Neural cell (in vitro differentiated cells): ENCODE data around the gene FCRL6. TPM values are rescaled to one million over a fixed set of nuclear protein-coding genes. Genes with fewer than 3 reads are reported as not detected.

Experiments used
- H2AFZ ChIP-seq: fragments of 200-600, 300-800 bp; sonication (generic), shearing (Covaris generic); 2 replicates; pipeline ENCODE4 v1.6.0; 2014; ENCODE audit warnings: low read depth, mild to moderate bottlenecking, antibody characterized with exemption, low read length, moderate library complexity
- H3F3A ChIP-seq: fragments of 200-600 bp; shearing (Covaris generic); 2 replicates; pipeline ENCODE4 v1.6.1; 2016; ENCODE audit warnings: mild to moderate bottlenecking, moderate library complexity, mixed read lengths, antibody characterized with exemption, low read length; ENCODE audit not compliant: insufficient read depth, poor library complexity, severe bottlenecking
- H3K27ac ChIP-seq: fragments of 200-600, 300-800 bp; sonication (generic), shearing (Covaris generic); 2 replicates; pipeline ENCODE4 v1.5.1; 2014; ENCODE audit warnings: mild to moderate bottlenecking, low read length, moderate library complexity
- H3K27me3 ChIP-seq: fragments of 300-800, 200-600 bp; sonication (generic), shearing (Covaris generic); 2 replicates; pipeline ENCODE4 v1.6.0; 2014; ENCODE audit warnings: mild to moderate bottlenecking, low read depth, low read length, moderate library complexity; ENCODE audit not compliant: insufficient read depth
- H3K36me3 ChIP-seq: fragments of 300-800, 200-600 bp; sonication (generic), shearing (Covaris generic); 2 replicates; pipeline ENCODE4 v1.5.1; 2014; ENCODE audit warnings: mild to moderate bottlenecking, antibody characterized with exemption, low read length, moderate library complexity; ENCODE audit not compliant: insufficient read depth
- H3K4me2 ChIP-seq: fragments of 300-800, 200-600 bp; sonication (generic), shearing (Covaris generic); 2 replicates; pipeline ENCODE4 v1.6.0; 2014; ENCODE audit warnings: mild to moderate bottlenecking, low read length
- H3K4me3 ChIP-seq: fragments of 300-800, 200-600 bp; sonication (generic), shearing (Covaris generic); 2 replicates; pipeline ENCODE4 v1.5.1; 2014; ENCODE audit warnings: mild to moderate bottlenecking, low read length, moderate library complexity
- H3K79me2 ChIP-seq: fragments of 200-600 bp; shearing (Covaris generic); replicated peaks from 2 replicates; pipeline ENCODE4 v1.6.0; 2014; ENCODE audit warnings: mild to moderate bottlenecking, low read length, moderate library complexity; ENCODE audit not compliant: insufficient read depth
- H3K9ac ChIP-seq: fragments of 300-800, 200-600 bp; sonication (generic), shearing (Covaris generic); 2 replicates; pipeline ENCODE4 v1.6.1; 2016; ENCODE audit warnings: mild to moderate bottlenecking, low read length, mixed read lengths
- H3K9me2 ChIP-seq: fragments of 200-600 bp; shearing (Covaris generic); 2 replicates; pipeline ENCODE4 v1.6.1; 2016; ENCODE audit warnings: mild to moderate bottlenecking, low read length, mixed read lengths; ENCODE audit not compliant: insufficient read depth
- H3K9me3 ChIP-seq: fragments of 200-600, 300-800 bp; sonication (generic), shearing (Covaris generic); 2 replicates; pipeline ENCODE4 v1.6.1; 2016; ENCODE audit warnings: mild to moderate bottlenecking, mixed run types, low read length, moderate library complexity, mixed read lengths
- H4K20me1 ChIP-seq: fragments of 200-600 bp; shearing (Covaris generic); 2 replicates; pipeline ENCODE4 v1.6.1; 2016; ENCODE audit warnings: mild to moderate bottlenecking, mixed run types; ENCODE audit not compliant: insufficient read depth
- EP300 ChIP-seq: fragments of 450-650 bp; conservative IDR thresholded peaks from 2 replicates; pipeline ENCODE4 v1.6.1; 2014; ENCODE audit warnings: antibody characterized with exemption, mild to moderate bottlenecking, moderate library complexity; ENCODE audit not compliant: poor library complexity, severe bottlenecking
- EZH2 ChIP-seq: fragments of 200-600, 300-800 bp; shearing (Covaris generic), sonication (generic); IDR thresholded peaks from 2 replicates; pipeline ENCODE4 v1.6.1; 2014; ENCODE audit warnings: antibody characterized with exemption, low read length, borderline replicate concordance, mild to moderate bottlenecking; ENCODE audit not compliant: insufficient read depth, poor library complexity, severe bottlenecking
- MXI1 ChIP-seq: fragments of 450-650 bp; conservative IDR thresholded peaks from 2 replicates; pipeline ENCODE4 v1.6.1; 2014; ENCODE audit warnings: antibody characterized with exemption, mild to moderate bottlenecking; ENCODE audit not compliant: poor library complexity, severe bottlenecking
- POLR2AphosphoS5 ChIP-seq: IDR thresholded peaks from 2 replicates; pipeline ENCODE4 v1.6.1; 2012
- SMC3 ChIP-seq: fragments of 450-650 bp; conservative IDR thresholded peaks from 2 replicates; pipeline ENCODE4 v1.6.1; 2014; ENCODE audit warnings: antibody characterized with exemption, mild to moderate bottlenecking, moderate library complexity; ENCODE audit not compliant: poor library complexity
- TAF1 ChIP-seq: IDR thresholded peaks from 2 replicates; pipeline ENCODE4 v1.6.1; 2012; ENCODE audit warnings: low read depth
- polyA plus RNA-seq: library from polyadenylated mRNA; depleted of rRNA; stranded (reverse); fragments of >200 nt; gene quantifications from 2 replicates; pipeline ENCODE4 v1.2.3, GENCODE V29; 2014
- TF ChIP-seq, protein P1 (sequence below): IDR thresholded peaks from 2 replicates; pipeline ENCODE4 v1.6.1; 2012; ENCODE audit warnings: borderline replicate concordance

Gene FCRL6
- polyA plus RNA-seq, 1 donor from 2014 or later = not detected

DNA sequence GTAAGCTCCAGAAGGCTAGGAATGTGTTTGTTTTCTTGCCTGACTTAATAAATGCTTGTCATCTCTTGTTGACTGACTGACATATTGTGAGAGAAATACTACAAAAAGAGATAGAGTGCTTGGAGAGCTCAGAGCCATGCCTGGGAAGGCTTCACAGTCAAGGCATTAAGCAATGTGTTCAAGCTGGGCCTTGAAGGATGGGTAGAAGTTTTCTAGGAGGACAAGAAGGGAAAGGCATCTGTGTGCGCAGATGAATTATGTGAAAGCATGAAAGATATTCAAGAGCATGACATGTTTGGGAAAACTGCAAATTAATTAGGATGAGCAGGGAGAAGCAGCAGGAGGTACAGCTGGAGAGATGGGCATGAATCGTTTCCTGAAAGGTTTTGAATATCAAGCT lies 30.1 kb downstream of the FCRL6 start:
- TF ChIP-seq SMC3 (no peak), MXI1 (no peak), POLR2AphosphoS5 (no peak), TAF1 (no peak), EZH2 (no peak), EP300 (no peak)
- TF ChIP-seq, protein P1, sequence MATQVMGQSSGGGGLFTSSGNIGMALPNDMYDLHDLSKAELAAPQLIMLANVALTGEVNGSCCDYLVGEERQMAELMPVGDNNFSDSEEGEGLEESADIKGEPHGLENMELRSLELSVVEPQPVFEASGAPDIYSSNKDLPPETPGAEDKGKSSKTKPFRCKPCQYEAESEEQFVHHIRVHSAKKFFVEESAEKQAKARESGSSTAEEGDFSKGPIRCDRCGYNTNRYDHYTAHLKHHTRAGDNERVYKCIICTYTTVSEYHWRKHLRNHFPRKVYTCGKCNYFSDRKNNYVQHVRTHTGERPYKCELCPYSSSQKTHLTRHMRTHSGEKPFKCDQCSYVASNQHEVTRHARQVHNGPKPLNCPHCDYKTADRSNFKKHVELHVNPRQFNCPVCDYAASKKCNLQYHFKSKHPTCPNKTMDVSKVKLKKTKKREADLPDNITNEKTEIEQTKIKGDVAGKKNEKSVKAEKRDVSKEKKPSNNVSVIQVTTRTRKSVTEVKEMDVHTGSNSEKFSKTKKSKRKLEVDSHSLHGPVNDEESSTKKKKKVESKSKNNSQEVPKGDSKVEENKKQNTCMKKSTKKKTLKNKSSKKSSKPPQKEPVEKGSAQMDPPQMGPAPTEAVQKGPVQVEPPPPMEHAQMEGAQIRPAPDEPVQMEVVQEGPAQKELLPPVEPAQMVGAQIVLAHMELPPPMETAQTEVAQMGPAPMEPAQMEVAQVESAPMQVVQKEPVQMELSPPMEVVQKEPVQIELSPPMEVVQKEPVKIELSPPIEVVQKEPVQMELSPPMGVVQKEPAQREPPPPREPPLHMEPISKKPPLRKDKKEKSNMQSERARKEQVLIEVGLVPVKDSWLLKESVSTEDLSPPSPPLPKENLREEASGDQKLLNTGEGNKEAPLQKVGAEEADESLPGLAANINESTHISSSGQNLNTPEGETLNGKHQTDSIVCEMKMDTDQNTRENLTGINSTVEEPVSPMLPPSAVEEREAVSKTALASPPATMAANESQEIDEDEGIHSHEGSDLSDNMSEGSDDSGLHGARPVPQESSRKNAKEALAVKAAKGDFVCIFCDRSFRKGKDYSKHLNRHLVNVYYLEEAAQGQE = no peak

DNA sequence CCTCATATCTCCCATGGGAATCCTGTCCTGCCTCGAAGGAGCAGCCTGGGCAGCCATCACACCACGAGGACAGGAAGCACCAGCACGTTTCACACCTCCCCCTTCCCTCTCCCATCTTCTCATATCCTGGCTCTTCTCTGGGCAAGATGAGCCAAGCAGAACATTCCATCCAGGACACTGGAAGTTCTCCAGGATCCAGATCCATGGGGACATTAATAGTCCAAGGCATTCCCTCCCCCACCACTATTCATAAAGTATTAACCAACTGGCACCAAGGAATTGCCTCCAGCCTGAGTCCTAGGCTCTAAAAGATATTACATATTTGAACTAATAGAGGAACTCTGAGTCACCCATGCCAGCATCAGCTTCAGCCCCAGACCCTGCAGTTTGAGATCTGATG lies 33.2 kb downstream of the FCRL6 start:
- no peaks in the 10 kb centered on the region for H3K36me3 ChIP-seq
- no peaks in the 10 kb centered on the region for H3K79me2 ChIP-seq
- H3K9me2 ChIP-seq = no peaks in the 10 kb centered on the region
- no peak overlapping the region for H3K4me3 ChIP-seq
- H2AFZ ChIP-seq = no peak overlapping the region
- no peak overlapping the region for H3K9ac ChIP-seq
- no peaks in the 10 kb centered on the region for H3F3A ChIP-seq
- no peak overlapping the region for H3K27ac ChIP-seq
- H3K4me2 ChIP-seq = no peak overlapping the region
- TF ChIP-seq TAF1 (no peak), EZH2 (no peak)
- no peaks in the 10 kb centered on the region for H4K20me1 ChIP-seq
- H3K9me3 ChIP-seq = no peaks in the 10 kb centered on the region
- peaks cover 81% of the 10 kb centered on the region for H3K27me3 ChIP-seq

More for the DNA sequence above, 30.1 kb downstream of the FCRL6 start:
- Histone ChIP-seq H3K36me3 (no peaks in the 10 kb centered on the region), H3K9me3 (no peaks in the 10 kb centered on the region), H3K4me3 (no peak overlapping the region), H3K9ac (no peak overlapping the region), H3F3A (no peaks in the 10 kb centered on the region), H3K79me2 (no peaks in the 10 kb centered on the region), H2AFZ (no peak overlapping the region), H3K27me3 (peaks cover 81% of the 10 kb centered on the region), H3K27ac (no peak overlapping the region), H3K9me2 (no peaks in the 10 kb centered on the region), H3K4me2 (no peak overlapping the region), H4K20me1 (no peaks in the 10 kb centered on the region)

DNA sequence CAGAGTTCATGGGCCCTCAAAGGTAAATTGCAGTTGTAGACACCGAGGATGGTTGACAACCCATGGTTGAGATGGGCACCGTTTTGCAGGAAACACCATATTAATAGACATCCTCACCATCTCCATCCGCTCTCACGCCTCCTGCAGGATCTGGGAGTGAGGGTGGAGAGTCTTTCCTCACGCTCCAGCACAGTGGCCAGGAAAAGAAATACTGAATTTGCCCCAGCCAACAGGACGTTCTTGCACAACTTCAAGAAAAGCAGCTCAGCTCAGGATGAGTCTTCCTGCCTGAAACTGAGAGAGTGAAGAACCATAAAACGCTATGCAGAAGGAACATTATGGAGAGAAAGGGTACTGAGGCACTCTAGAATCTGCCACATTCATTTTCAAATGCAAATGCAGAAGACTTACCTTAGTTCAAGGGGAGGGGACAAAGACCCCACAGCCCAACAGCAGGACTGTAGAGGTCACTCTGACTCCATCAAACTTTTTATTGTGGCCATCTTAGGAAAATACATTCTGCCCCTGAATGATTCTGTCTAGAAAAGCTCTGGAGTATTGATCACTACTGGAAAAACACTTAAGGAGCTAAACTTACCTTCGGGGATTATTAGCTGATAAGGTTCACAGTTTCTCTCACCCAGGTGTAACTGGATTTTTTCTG lies 33.8 kb downstream of the FCRL6 start:
- no peaks in the 10 kb centered on the region for H3K79me2 ChIP-seq
- H3K9ac ChIP-seq = no peak overlapping the region
- H3K4me2 ChIP-seq = no peak overlapping the region
- H3K4me3 ChIP-seq = no peak overlapping the region
- H2AFZ ChIP-seq = no peak overlapping the region
- no peaks in the 10 kb centered on the region for H3K9me2 ChIP-seq
- no peaks in the 10 kb centered on the region for H3K36me3 ChIP-seq
- no peaks in the 10 kb centered on the region for H3F3A ChIP-seq
- no peaks in the 10 kb centered on the region for H4K20me1 ChIP-seq
- TF ChIP-seq MXI1 (no peak), EZH2 (no peak), TAF1 (no peak)
- H3K9me3 ChIP-seq = no peaks in the 10 kb centered on the region
- H3K27ac ChIP-seq = no peak overlapping the region
- H3K27me3 ChIP-seq = peaks cover 83% of the 10 kb centered on the region
